Duodenal mucosa (tissue), 2 donors: ENCODE results near the gene RASIP1.

Experiments used
- H3K27ac ChIP-seq: one replicate; pipeline ENCODE4 v1.7.0; 2013; ENCODE audit warnings: low read depth, low read length
- H3K27me3 ChIP-seq, 2 donors: one replicate each; pipeline ENCODE4 v1.7.0; 2013; ENCODE audit warnings: low read length in 2 of 2, control low read depth in 1 of 2; ENCODE audit not compliant: insufficient read depth in 2 of 2, control insufficient read depth in 1 of 2
- H3K36me3 ChIP-seq, 2 donors: one replicate each; pipeline ENCODE4 v1.7.0; 2013; ENCODE audit warnings: low read length in 2 of 2, control low read depth in 1 of 2; ENCODE audit not compliant: insufficient read depth in 2 of 2, control insufficient read depth in 1 of 2
- H3K4me1 ChIP-seq, 2 donors: one replicate each; pipeline ENCODE4 v1.7.0; 2013; ENCODE audit warnings: low read length in 2 of 2, control low read depth in 1 of 2; ENCODE audit not compliant: insufficient read depth in 2 of 2, control insufficient read depth in 1 of 2
- H3K4me3 ChIP-seq, 2 donors: one replicate each; pipeline ENCODE4 v1.7.0; 2013; ENCODE audit warnings: low read length in 2 of 2, low read depth in 1 of 2
- H3K9ac ChIP-seq, 2 donors: one replicate each; pipeline ENCODE4 v1.7.0; 2013; ENCODE audit warnings: low read length in 2 of 2, low read depth in 1 of 2
- H3K9me3 ChIP-seq, 2 donors: one replicate each; pipeline ENCODE4 v1.7.0; 2013; ENCODE audit warnings: low read length in 2 of 2, control low read depth in 1 of 2; ENCODE audit not compliant: control insufficient read depth in 1 of 2

Gene RASIP1

DNA sequence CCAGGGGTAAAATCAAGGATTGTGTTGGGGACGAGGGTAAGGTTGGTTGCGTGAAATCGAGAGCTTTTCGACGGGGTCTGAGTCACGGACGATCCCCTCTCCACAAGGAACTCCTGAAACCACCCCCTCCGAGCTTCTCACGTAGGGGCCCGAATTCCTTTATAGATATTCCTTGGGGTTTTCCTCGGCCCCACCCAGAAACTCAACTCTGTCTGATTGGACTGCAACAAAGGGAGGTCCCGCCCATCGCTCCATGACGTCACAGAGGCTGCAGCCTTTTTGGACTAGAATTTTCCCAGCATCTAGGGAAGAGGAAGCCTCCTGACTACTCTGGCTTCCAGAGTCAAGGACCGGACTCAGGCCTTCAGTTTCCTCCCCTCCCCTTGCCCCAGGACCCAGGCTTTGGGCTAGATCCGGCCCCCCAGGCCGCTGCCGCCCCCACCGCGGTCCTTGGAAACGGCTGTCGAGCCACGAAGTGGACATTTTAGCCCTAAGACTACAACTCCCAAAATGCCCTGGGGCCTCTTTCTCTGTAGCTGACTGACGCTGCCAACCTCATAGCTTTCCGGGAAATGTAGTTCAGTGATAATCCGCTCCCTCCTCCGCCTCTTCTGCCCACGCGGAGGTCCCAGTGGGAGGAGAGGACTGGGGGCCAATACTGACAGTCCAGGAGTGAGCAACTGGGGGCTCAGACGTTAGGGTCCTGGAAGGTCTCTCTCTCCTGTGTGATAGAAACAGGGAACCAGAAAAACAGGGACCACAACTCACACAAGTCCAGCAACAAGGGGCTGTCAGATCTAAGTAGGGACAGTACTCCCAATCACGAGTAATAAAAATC is 6.5 kb upstream of the RASIP1 start, which contains the start of gene IZUMO1:
Gene IZUMO1, minus strand, starts transcription at position 172 of the 838 bp plus-strand sequence. CDS start 1,050 bp downstream, outside the sequence.
- H3K36me3 ChIP-seq = peaks cover 0 to 4% of the 10 kb centered on the region in 2 donors
- peak within 1 kb of the TSS; percentile 18 for H3K27ac ChIP-seq
- H3K4me3 ChIP-seq = peak within 1 kb of the TSS; percentile 36 to 53
- H3K27me3 ChIP-seq = peaks cover 0 to 3% of the 10 kb centered on the region in 2 donors
- no peak within 1 kb of the TSS for H3K9ac ChIP-seq
- no peaks in the 10 kb centered on the region for H3K9me3 ChIP-seq
- H3K4me1 ChIP-seq = peaks cover 0 to 2% of the 10 kb centered on the region in 2 donors

DNA sequence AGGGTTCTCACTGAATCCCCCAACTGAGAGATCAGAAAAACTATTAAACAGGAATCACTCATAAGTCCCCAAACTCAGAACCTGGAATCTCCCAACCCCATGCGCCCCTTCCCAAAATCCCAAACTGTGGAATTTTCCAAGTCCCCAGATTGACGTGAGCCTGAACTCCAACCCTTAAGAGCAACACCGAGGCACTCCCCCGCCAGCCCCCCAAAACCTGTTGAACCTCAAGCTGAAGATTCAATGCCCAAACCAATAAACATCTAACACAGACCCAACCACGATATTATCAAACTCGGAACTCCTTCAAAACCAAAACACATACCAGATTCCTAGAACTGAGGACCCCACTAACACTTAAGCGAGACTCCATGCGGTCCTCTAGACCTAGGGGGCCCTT is 5.7 kb upstream of the RASIP1 start:
- H3K36me3 ChIP-seq = peaks cover 0 to 4% of the 10 kb centered on the region in 2 donors
- H3K4me3 ChIP-seq = peak overlapping the region in 1 of 2 donors; percentile 36
- H3K4me1 ChIP-seq = peaks cover 4 to 6% of the 10 kb centered on the region in 2 donors
- H3K9ac ChIP-seq = no peak overlapping the region
- no peaks in the 10 kb centered on the region for H3K9me3 ChIP-seq
- H3K27ac ChIP-seq = no peak overlapping the region
- peaks cover 0 to 3% of the 10 kb centered on the region in 2 donors for H3K27me3 ChIP-seq

DNA sequence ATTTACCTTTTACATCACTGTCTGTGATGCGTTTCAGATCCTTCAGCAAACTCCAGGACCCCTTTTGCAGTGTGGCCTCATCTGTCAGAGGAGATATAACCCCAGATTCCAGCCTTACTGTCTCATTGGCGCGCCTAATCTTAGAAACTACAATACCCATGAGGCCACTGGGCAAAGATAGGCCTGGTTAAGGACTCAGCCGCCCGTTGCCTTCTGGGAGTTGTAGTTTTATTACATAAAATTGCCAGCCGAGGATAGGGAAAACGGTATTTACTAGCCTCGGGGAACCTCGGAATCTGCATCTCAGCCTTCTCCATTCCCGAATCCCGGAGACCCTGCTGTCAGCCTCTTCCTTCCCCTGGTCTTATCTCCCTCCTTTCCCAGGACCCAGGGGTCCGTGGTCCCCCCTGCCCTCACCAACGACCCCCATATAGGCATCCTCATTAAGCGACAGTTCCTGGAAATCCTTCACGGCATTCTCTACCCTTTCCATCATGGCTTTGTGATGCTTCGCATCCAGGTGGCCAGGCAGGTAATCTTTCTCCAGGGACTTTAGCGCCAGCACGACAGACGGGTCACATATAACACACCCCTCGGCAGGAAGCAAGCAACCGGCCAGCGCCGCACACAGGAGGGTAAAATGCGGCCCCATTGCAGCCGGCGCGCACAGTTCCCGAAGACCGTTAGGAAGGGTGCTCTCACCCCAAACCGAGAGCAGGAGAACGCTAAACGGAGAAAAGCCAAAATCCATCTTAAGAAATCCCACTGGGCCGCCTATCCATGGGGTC is 5.0 kb upstream of the RASIP1 start:
- H3K9ac ChIP-seq = no peak overlapping the region
- H3K4me1 ChIP-seq = peaks cover 11 to 13% of the 10 kb centered on the region in 2 donors
- H3K9me3 ChIP-seq = no peaks in the 10 kb centered on the region
- no peak overlapping the region for H3K4me3 ChIP-seq
- H3K27me3 ChIP-seq = no peaks in the 10 kb centered on the region
- peaks cover 0 to 4% of the 10 kb centered on the region in 2 donors for H3K36me3 ChIP-seq
- H3K27ac ChIP-seq = no peak overlapping the region

DNA sequence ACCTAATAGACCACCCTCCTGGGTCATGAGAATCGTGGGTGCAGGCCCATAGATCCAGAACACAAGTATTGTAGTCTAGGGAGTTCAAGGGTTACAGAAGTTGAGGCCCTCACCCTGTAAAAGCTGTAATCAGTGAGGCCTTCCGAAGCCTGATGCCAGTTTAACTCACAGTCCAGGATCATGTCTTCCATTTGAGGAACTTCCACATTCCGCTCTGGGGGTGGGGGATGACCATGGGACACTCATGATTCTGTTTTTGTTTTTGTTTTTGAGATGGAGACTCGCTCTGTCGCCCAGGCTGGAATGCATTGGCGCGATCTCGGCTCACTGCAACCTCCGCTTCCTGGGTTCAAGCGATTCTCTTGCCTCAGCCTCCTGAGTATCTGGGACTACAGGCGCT is 1.7 kb upstream of the RASIP1 start:
- H3K4me3 ChIP-seq = no peak overlapping the region
- no peaks in the 10 kb centered on the region for H3K9me3 ChIP-seq
- no peak overlapping the region for H3K27ac ChIP-seq
- H3K27me3 ChIP-seq = peaks cover 0 to 5% of the 10 kb centered on the region in 2 donors
- no peaks in the 10 kb centered on the region for H3K36me3 ChIP-seq
- no peak overlapping the region for H3K9ac ChIP-seq
- peaks cover 21 to 22% of the 10 kb centered on the region in 2 donors for H3K4me1 ChIP-seq

DNA sequence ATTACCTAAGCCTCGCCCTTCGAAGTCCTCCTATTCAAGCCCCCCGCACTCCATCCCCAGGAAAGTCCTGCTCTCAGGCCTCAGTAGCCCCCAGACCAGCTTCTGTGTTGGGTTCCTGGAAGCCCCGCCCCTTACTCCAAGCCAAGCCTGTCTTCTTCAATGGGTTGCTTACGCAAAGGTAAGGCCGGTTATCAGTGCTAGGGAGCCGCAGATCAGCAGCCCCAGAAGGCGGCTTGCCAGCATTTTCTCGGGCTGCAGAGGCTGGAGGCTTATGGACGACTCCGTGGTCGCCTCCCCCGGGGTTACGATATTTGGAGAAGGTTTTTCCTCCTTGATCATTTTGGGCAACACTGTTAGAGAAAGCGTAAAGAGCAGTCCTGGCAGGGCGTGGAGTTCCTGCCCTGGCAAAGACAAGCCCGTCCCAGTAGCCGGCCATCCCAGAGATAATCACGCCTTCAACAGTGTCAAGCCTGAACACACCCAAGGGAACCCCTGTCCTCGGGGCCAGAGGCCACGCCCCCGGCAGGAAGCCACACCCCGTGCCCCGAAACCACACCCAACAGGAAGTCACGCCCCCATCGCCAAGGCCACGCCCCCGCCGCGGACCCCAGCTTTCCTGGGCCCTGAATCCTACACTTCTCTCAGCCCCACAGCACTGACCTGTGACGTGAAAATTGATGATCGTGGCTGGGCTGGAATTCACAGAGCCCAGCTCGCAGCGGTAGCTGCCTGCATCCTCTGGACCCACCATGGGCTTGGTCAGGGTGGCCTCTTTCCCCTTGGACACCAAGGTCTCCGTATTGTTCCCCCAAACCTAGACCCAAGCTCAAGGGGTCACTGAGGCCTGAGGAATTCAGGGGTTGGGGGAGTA is 954 bp upstream of the RASIP1 start:
- Histone ChIP-seq H3K36me3 (no peaks in the 10 kb centered on the region), H3K27ac (peak overlapping the region; percentile 41), H3K4me1 (peaks cover 21 to 22% of the 10 kb centered on the region in 2 donors), H3K27me3 (peaks cover 0 to 5% of the 10 kb centered on the region in 2 donors), H3K9ac (peak overlapping the region in 1 of 2 donors; percentile 43), H3K4me3 (peak overlapping the region; percentile 14 to 60), H3K9me3 (no peaks in the 10 kb centered on the region)

DNA sequence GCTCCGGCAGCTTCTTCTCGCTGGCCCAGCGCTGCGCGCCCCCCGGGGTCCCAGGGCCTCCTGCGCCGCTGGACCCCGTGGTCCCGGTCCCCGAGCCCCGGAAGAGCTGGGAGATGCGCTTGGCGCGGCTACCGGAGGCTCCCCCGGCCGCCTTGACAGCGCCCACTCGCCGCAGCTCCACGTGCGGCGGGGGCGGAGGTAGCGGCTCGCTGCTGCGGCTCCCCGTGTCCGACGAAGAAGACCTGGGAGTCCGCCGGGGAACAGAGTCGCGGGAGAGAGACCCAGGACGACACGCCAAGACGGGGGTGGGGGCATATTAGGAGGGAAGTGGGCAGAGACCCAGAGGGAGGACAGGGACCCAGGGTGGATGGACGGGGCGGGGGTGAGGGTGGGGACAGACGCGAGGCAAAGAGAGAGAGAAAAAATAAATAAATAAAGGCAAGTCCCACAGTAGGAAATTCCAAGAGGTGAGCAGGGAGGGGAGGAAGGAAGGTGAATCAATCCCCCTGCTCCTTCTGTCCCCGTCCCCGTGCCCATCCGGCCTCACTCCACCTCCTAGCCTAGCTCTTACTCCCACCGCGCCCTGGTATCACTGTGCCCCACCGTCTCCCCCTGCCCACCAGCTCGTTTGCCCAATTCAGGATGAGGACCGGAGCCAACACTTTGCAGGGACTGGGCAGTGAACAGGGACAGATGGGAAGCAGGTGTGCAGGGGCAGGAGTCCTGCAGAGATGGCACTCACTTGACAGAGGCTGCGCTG is 826 bp downstream of the RASIP1 start:
- peaks cover 0 to 5% of the 10 kb centered on the region in 2 donors for H3K27me3 ChIP-seq
- H3K9me3 ChIP-seq = no peaks in the 10 kb centered on the region
- peaks cover 21 to 22% of the 10 kb centered on the region in 2 donors for H3K4me1 ChIP-seq
- no peak overlapping the region for H3K27ac ChIP-seq
- peak overlapping the region; percentile 43 to 52 for H3K9ac ChIP-seq
- H3K4me3 ChIP-seq = peak overlapping the region; percentile 29 to 62
- no peaks in the 10 kb centered on the region for H3K36me3 ChIP-seq

DNA sequence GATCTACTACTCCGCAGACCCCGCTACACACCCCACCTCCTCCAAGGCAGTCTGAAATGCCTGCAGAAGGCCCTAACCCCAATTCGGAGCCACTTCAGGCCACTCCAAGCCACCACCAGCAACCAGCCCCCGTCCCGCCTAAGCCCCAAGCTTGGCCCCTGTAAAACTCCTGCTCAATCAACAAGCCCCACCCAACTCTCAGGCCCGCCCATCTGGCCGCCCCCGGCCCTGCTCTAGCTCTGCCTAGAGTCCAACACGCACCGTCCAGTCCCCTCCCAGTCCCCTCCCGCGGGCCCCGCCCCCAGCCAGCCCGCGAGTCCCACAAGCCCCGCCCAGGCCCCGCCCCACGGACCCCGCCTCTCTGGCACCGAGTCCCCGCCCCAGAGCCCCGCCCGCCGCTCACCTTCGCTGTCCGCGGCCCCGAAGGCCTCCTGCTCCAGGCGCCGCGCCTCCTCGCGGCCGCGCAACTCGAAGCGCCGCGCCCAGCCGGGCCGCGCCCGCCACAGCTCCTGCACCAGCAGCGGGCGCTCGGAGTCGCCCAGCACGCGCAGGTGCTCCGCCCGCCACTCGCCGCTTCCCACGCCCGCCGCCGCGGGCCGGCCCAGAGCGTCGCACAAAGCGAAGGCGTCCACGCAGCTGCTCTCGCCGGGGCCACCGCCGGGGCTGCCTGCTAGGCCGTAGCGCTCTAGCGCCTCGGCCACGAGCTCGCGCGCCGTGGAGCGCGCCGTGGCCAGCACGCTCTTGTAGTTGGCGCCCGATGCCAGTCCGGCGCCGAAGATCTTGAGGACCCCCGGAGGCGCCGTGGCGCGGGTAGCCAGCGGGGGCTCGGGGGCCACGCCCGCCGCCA is 1.6 kb downstream of the RASIP1 start:
- peak overlapping the region; percentile 51 for H3K27ac ChIP-seq
- peak overlapping the region; percentile 47 to 62 for H3K4me3 ChIP-seq

DNA sequence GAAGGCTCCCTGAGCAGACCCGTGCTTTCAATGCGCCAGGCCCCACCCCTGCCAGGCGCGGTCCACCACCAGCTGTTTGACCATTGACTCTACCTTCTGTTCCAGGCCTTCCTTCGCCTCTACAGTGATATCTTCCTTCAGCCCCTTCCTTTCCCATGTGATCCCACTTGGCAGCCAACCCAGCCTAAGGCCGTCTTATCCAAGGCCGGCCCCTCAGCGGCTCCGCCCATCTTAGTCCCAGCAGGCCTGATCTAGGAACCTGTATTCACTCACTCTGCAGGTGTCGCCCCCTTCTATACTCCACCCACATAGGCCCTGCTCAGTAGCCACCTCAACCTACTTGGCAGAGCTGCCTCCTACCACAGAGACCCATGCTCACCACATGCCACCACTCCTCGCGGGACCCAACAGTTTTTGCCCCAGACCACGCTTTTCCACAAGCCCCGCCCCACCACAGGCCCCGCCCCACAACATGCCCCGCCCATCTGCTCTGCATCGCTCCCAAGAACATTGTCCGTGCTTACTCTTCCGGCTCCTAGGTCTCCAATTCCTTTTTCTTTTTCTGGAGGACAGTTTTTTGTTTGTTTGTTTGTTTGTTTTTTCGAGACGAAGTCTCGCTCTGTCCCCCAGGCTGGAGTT is 2.9 kb downstream of the RASIP1 start:
- Histone ChIP-seq H3K36me3 (no peaks in the 10 kb centered on the region), H3K27ac (no peak overlapping the region), H3K4me1 (peaks cover 21 to 22% of the 10 kb centered on the region in 2 donors), H3K27me3 (peaks cover 0 to 5% of the 10 kb centered on the region in 2 donors), H3K4me3 (peak overlapping the region in 1 of 2 donors; percentile 16), H3K9me3 (no peaks in the 10 kb centered on the region), H3K9ac (no peak overlapping the region)

More for the DNA sequence above, 1.6 kb downstream of the RASIP1 start:
- H3K27me3 ChIP-seq = peaks cover 0 to 5% of the 10 kb centered on the region in 2 donors
- H3K9ac ChIP-seq = peak overlapping the region; percentile 39 to 54
- peaks cover 21 to 22% of the 10 kb centered on the region in 2 donors for H3K4me1 ChIP-seq
- no peaks in the 10 kb centered on the region for H3K36me3 ChIP-seq
- H3K9me3 ChIP-seq = no peaks in the 10 kb centered on the region
